ENCODE measurements around the gene HOXA11.

- no peak for TF ChIP-seq POLR2A (IDR thresholded peaks at IDR 0.05)
- TF ChIP-seq, protein P1, sequence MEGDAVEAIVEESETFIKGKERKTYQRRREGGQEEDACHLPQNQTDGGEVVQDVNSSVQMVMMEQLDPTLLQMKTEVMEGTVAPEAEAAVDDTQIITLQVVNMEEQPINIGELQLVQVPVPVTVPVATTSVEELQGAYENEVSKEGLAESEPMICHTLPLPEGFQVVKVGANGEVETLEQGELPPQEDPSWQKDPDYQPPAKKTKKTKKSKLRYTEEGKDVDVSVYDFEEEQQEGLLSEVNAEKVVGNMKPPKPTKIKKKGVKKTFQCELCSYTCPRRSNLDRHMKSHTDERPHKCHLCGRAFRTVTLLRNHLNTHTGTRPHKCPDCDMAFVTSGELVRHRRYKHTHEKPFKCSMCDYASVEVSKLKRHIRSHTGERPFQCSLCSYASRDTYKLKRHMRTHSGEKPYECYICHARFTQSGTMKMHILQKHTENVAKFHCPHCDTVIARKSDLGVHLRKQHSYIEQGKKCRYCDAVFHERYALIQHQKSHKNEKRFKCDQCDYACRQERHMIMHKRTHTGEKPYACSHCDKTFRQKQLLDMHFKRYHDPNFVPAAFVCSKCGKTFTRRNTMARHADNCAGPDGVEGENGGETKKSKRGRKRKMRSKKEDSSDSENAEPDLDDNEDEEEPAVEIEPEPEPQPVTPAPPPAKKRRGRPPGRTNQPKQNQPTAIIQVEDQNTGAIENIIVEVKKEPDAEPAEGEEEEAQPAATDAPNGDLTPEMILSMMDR (IDR thresholded peaks at IDR 0.05 in 8 of 11, conservative IDR thresholded peaks at IDR 0.05 in 3 of 11) = no peak
Measured at GRCh38 chr7:27149842-27150567, 35.0 kb downstream of the HOXA11 start.
